Mesendoderm (in vitro differentiated cells): ENCODE measurements around the gene ADRA2B.
"Not testable (repeated sequence)": the region's sequence is repeated elsewhere in the genome, so short reads cannot be mapped to it uniquely, and the experiment has no call there.

ENCODE experiments used
- DNase-seq: peaks from one replicate; pipeline ENCODE4 v3.0.0; 2013
- H2AK5ac ChIP-seq: 2 replicates; pipeline ENCODE4 v1.6.1; 2013; ENCODE audit warnings: low read length, inconsistent platforms
- H2BK120ac ChIP-seq: 2 replicates; pipeline ENCODE4 v1.6.1; 2013; ENCODE audit warnings: low read depth, mild to moderate bottlenecking, low read length, moderate library complexity, mixed read lengths
- H2BK15ac ChIP-seq: replicated peaks from 2 replicates; pipeline ENCODE4 v1.6.1; 2013; ENCODE audit warnings: low read depth, mild to moderate bottlenecking, moderate library complexity
- H2BK5ac ChIP-seq: 2 replicates; pipeline ENCODE4 v1.6.1; 2013; ENCODE audit warnings: low read length, inconsistent platforms
- H3K18ac ChIP-seq: 2 replicates; pipeline ENCODE4 v1.6.1; 2013; ENCODE audit warnings: mild to moderate bottlenecking, low read length, mixed read lengths
- H3K23ac ChIP-seq: one replicate; pipeline ENCODE4 v1.6.1; 2013; ENCODE audit warnings: low read length
- H3K27ac ChIP-seq: 2 replicates; pipeline ENCODE4 v1.5.1; 2013; ENCODE audit warnings: low read depth, mild to moderate bottlenecking, inconsistent platforms, low read length, moderate library complexity
- H3K27me3 ChIP-seq: 2 replicates; pipeline ENCODE4 v1.6.1; 2013; ENCODE audit warnings: low read length, control low read depth, mild to moderate bottlenecking, inconsistent platforms; ENCODE audit not compliant: insufficient read depth, poor library complexity
- H3K36me3 ChIP-seq: 2 replicates; pipeline ENCODE4 v1.6.1; 2013; ENCODE audit warnings: low read length, inconsistent platforms; ENCODE audit not compliant: control insufficient read depth, insufficient read depth
- H3K4ac ChIP-seq: one replicate; pipeline ENCODE4 v1.6.1; 2013; ENCODE audit warnings: low read depth, mild to moderate bottlenecking, low read length, moderate library complexity
- H3K4me1 ChIP-seq: 2 replicates; pipeline ENCODE4 v1.6.1; 2013; ENCODE audit warnings: low read depth, low read length, inconsistent platforms; ENCODE audit not compliant: control insufficient read depth
- H3K4me2 ChIP-seq: 2 replicates; pipeline ENCODE4 v1.6.1; 2013; ENCODE audit warnings: low read length
- H3K4me3 ChIP-seq: 2 replicates; pipeline ENCODE4 v1.5.1; 2013; ENCODE audit warnings: mild to moderate bottlenecking, low read length
- H3K56ac ChIP-seq: one replicate; pipeline ENCODE4 v1.6.1; 2013; ENCODE audit warnings: low read length
- H3K79me1 ChIP-seq: 2 replicates; pipeline ENCODE4 v1.6.1; 2013; ENCODE audit warnings: low read length, inconsistent platforms
- H3K79me2 ChIP-seq: 2 replicates; pipeline ENCODE4 v1.6.1; 2013; ENCODE audit warnings: mild to moderate bottlenecking, low read length; ENCODE audit not compliant: control insufficient read depth, insufficient read depth
- H3K9ac ChIP-seq: 2 replicates; pipeline ENCODE4 v1.6.1; 2013; ENCODE audit warnings: low read length, inconsistent platforms
- H4K5ac ChIP-seq: one replicate; pipeline ENCODE4 v1.6.1; 2013; ENCODE audit warnings: low read length
- H4K8ac ChIP-seq: one replicate; pipeline ENCODE4 v1.6.1; 2013; ENCODE audit warnings: low read depth, mild to moderate bottlenecking, control low read depth, low read length, moderate library complexity
- WGBS: extraction: QIAGEN DNeasy Blood & Tissue Kit; methylation state at CpG from one replicate; pipeline ENCODE4 v1.1.7; 2013; ENCODE audit warnings: low lambda C conversion rate, missing lambda C conversion rate; ENCODE audit not compliant: insufficient coverage; ENCODE audit errors: extremely low coverage; 5-methylcytosine and 5-hydroxymethylcytosine counted together

Gene ADRA2B

GRCh38 chr2:96143848-96144480 lies 27.6 kb upstream of the ADRA2B start:
- peak overlapping the region; percentile 93 for H3K56ac ChIP-seq
- peak overlapping the region; percentile 68 for H3K4me2 ChIP-seq
- peak; percentile 79 for DNase-seq
- no peak overlapping the region for H3K23ac ChIP-seq
- H2AK5ac ChIP-seq = no peak overlapping the region
- no peak overlapping the region for H4K8ac ChIP-seq
- H4K5ac ChIP-seq = no peak overlapping the region
- no peak overlapping the region for H2BK15ac ChIP-seq
- peak overlapping the region; percentile 24 for H3K4me3 ChIP-seq
- no peak overlapping the region for H3K27ac ChIP-seq
- no peak overlapping the region for H2BK5ac ChIP-seq
- no peaks in the 10 kb centered on the region for H3K79me1 ChIP-seq
- no peak overlapping the region for H3K18ac ChIP-seq
- no peak overlapping the region for H2BK120ac ChIP-seq
- H3K27me3 ChIP-seq = no peaks in the 10 kb centered on the region
- peak overlapping the region; percentile 73 for H3K9ac ChIP-seq
- no peak overlapping the region for H3K4ac ChIP-seq
- peaks cover 5% of the 10 kb centered on the region for H3K4me1 ChIP-seq
- H3K79me2 ChIP-seq = no peaks in the 10 kb centered on the region
- H3K36me3 ChIP-seq = no peaks in the 10 kb centered on the region
- whole genome bisulfite sequencing = no CpG with 5 or more reads among the region's 23 CpGs

- H3K27me3 ChIP-seq = no peaks in the 10 kb centered on the region
- H3K79me2 ChIP-seq = no peaks in the 10 kb centered on the region
- no peak overlapping the region for H3K23ac ChIP-seq
- no peaks in the 10 kb centered on the region for H3K79me1 ChIP-seq
- H3K4ac ChIP-seq = no peak overlapping the region
- no peak overlapping the region for H3K27ac ChIP-seq
- no peak overlapping the region for H3K9ac ChIP-seq
- H4K8ac ChIP-seq = no peak overlapping the region
- no peak overlapping the region for H2BK5ac ChIP-seq
- H2BK15ac ChIP-seq = no peak overlapping the region
- no peak overlapping the region for H3K4me3 ChIP-seq
- H3K4me2 ChIP-seq = no peak overlapping the region
- no peaks in the 10 kb centered on the region for H3K36me3 ChIP-seq
- H2BK120ac ChIP-seq = no peak overlapping the region
- H4K5ac ChIP-seq = no peak overlapping the region
- H3K18ac ChIP-seq = no peak overlapping the region
- no CpG with 5 or more reads among the region's 10 CpGs for WGBS
- peaks cover 5% of the 10 kb centered on the region for H3K4me1 ChIP-seq
- no peak overlapping the region for H2AK5ac ChIP-seq
- no peak overlapping the region for H3K56ac ChIP-seq
- no peak for DNase-seq
These were observed 27.0 kb upstream of the ADRA2B start for GRCh38 chr2:96143231-96143847.

GRCh38 chr2:96142217-96143113 lies 26.1 kb upstream of the ADRA2B start:
- Histone ChIP-seq H3K9ac (no peak overlapping the region), H3K4me1 (peaks cover 1% of the 10 kb centered on the region), H2BK5ac (no peak overlapping the region), H3K56ac (peak overlapping the region; percentile 49), H3K4me3 (no peak overlapping the region), H3K36me3 (no peaks in the 10 kb centered on the region), H2AK5ac (no peak overlapping the region), H2BK120ac (no peak overlapping the region), H3K27ac (no peak overlapping the region), H3K18ac (no peak overlapping the region), H3K4me2 (no peak overlapping the region), H4K8ac (no peak overlapping the region), H3K27me3 (no peaks in the 10 kb centered on the region), H3K79me1 (no peaks in the 10 kb centered on the region), H2BK15ac (no peak overlapping the region), H3K23ac (no peak overlapping the region), H3K79me2 (no peaks in the 10 kb centered on the region), H3K4ac (no peak overlapping the region), H4K5ac (no peak overlapping the region)
- no peak for DNase-seq
- WGBS = no CpG with 5 or more reads among the region's 26 CpGs

- not testable (repeated sequence) for H3K56ac ChIP-seq, H3K4me1 ChIP-seq, H3K4me3 ChIP-seq, H2BK5ac ChIP-seq, H2BK120ac ChIP-seq, H3K27ac ChIP-seq, H3K36me3 ChIP-seq, H3K4me2 ChIP-seq, DNase-seq, H2AK5ac ChIP-seq, H2BK15ac ChIP-seq, H3K23ac ChIP-seq, H3K79me1 ChIP-seq, H3K18ac ChIP-seq, H4K5ac ChIP-seq, H3K9ac ChIP-seq, H3K79me2 ChIP-seq, H3K4ac ChIP-seq, H3K27me3 ChIP-seq, H4K8ac ChIP-seq
- WGBS = no CpG with 5 or more reads among the region's 5 CpGs
These were observed 25.2 kb upstream of the ADRA2B start for GRCh38 chr2:96141624-96141967.

GRCh38 chr2:96140941-96141623 lies 24.7 kb upstream of the ADRA2B start:
- Histone ChIP-seq H3K23ac (no peak overlapping the region), H3K79me1 (no peaks in the 10 kb centered on the region), H2BK120ac (no peak overlapping the region), H3K4ac (no peak overlapping the region), H3K27me3 (no peaks in the 10 kb centered on the region), H3K9ac (no peak overlapping the region), H2AK5ac (no peak overlapping the region), H3K4me3 (no peak overlapping the region), H3K79me2 (no peaks in the 10 kb centered on the region), H2BK5ac (no peak overlapping the region), H3K36me3 (no peaks in the 10 kb centered on the region), H3K4me1 (no peaks in the 10 kb centered on the region), H3K56ac (no peak overlapping the region), H4K8ac (no peak overlapping the region), H3K4me2 (no peak overlapping the region), H3K18ac (no peak overlapping the region), H4K5ac (no peak overlapping the region), H2BK15ac (no peak overlapping the region), H3K27ac (no peak overlapping the region)
- no CpG with 5 or more reads among the region's 13 CpGs for WGBS
- DNase-seq = no peak
